PC-3 (cell line): Measurements from ENCODE around the gene SYNE4. TPM values are rescaled to one million over a fixed set of nuclear protein-coding genes. Genes with fewer than 3 reads are reported as not detected.
A peak's percentile ranks its signal among the peaks of the same experiment; 100 is the strongest.

Source experiments
- ATAC-seq: fragments of 200-7000 bp; cut with Tn5 transposase; 2 replicates; pipeline ENCODE4 v1.9.1; 2020; ENCODE audit warnings: mild to moderate bottlenecking, moderate library complexity
- BruUV-seq: library from RNA; stranded (reverse); fragments of 400-500 nt; replicated peaks from 2 replicates; lab custom pipeline; 2021; lab: Mats Ljungman, UMichigan
- CTCF ChIA-PET: fragments of 300-600 bp; sonication (Branson Sonifier 250); formaldehyde crosslinking; loops from one replicate; lab custom pipeline; 2022; ENCODE audit warnings: antibody characterized with exemption; lab: Charles Lee
- POLR2A ChIA-PET: fragments of 300-600 bp; sonication (Branson Sonifier 250); formaldehyde crosslinking; loops from one replicate; lab custom pipeline; 2022; ENCODE audit warnings: antibody characterized with exemption; ENCODE audit not compliant: unreplicated experiment; lab: Charles Lee
- DNase-seq: peaks from one replicate; pipeline ENCODE4 v3.0.0-alpha.2; 2015
- H2AFZ ChIP-seq: fragments of 300-600 bp; sonication (generic); 2 replicates; pipeline ENCODE4 v1.6.0; 2016; ENCODE audit warnings: antibody characterized with exemption, low read length
- H3F3A ChIP-seq: fragments of 300-600 bp; sonication (generic); one replicate; pipeline ENCODE4 v1.6.0; 2017; ENCODE audit warnings: antibody characterized with exemption, low read length, control low read depth, mild to moderate bottlenecking; ENCODE audit not compliant: unreplicated experiment
- H3K27ac ChIP-seq: fragments of 300-600 bp; sonication (generic); 2 replicates; pipeline ENCODE4 v1.5.1; 2016; ENCODE audit warnings: mild to moderate bottlenecking, low read length
- H3K27me3 ChIP-seq: fragments of 300-600 bp; sonication (generic); 2 replicates; pipeline ENCODE4 v1.6.1; 2016; ENCODE audit warnings: low read length, mixed read lengths
- H3K36me3 ChIP-seq: fragments of 300-600 bp; sonication (generic); 2 replicates; pipeline ENCODE4 v1.6.1; 2016; ENCODE audit warnings: low read depth, mixed run types, low read length, mixed read lengths
- H3K4me1 ChIP-seq: fragments of 300-600 bp; sonication (generic); 2 replicates; pipeline ENCODE4 v1.5.1; 2016; ENCODE audit warnings: low read length; ENCODE audit not compliant: insufficient read depth
- H3K4me2 ChIP-seq: fragments of 300-600 bp; sonication (generic); 2 replicates; pipeline ENCODE4 v1.6.0; 2016; ENCODE audit warnings: low read length
- H3K4me3 ChIP-seq: fragments of 300-600 bp; sonication (generic); 2 replicates; pipeline ENCODE4 v1.5.1; 2016; ENCODE audit warnings: mild to moderate bottlenecking, low read length, mixed read lengths
- H3K79me2 ChIP-seq: fragments of 300-600 bp; sonication (generic); 2 replicates; pipeline ENCODE4 v1.6.1; 2017; ENCODE audit warnings: low read length, mixed read lengths
- H3K9ac ChIP-seq: fragments of 300-600 bp; sonication (generic); 2 replicates; pipeline ENCODE4 v1.6.0; 2016; ENCODE audit warnings: mild to moderate bottlenecking, low read length
- H3K9me2 ChIP-seq: fragments of 300-600 bp; sonication (generic); replicated peaks from 2 replicates; pipeline ENCODE4 v1.6.1; 2016; ENCODE audit warnings: mixed run types, low read length, mixed read lengths
- H3K9me3 ChIP-seq: fragments of 300-600 bp; sonication (generic); 2 replicates; pipeline ENCODE4 v1.6.1; 2016; ENCODE audit warnings: low read length, mixed read lengths
- H4K20me1 ChIP-seq: fragments of 300-600 bp; sonication (generic); 2 replicates; pipeline ENCODE4 v1.6.1; 2016; ENCODE audit warnings: low read length, mixed read lengths
- CTCF ChIP-seq: fragments of 300-600 bp; sonication (generic); conservative IDR thresholded peaks from 2 replicates; pipeline ENCODE4 v1.5.1; 2017; ENCODE audit warnings: antibody characterized with exemption, low read depth, mild to moderate bottlenecking, low read length
- EZH2 ChIP-seq: fragments of 300-600 bp; sonication (generic); IDR thresholded peaks from one replicate; pipeline ENCODE4 v1.6.1; 2017; ENCODE audit warnings: antibody characterized with exemption, mild to moderate bottlenecking, low read length; ENCODE audit not compliant: unreplicated experiment
- EZH2phosphoT487 ChIP-seq: fragments of 300-600 bp; sonication (generic); IDR thresholded peaks from 2 replicates; pipeline ENCODE4 v1.6.1; 2018; ENCODE audit warnings: mild to moderate bottlenecking, antibody characterized with exemption, low read length, borderline replicate concordance
- intact Hi-C: fragments of 100-400 bp; cut with micrococcal nuclease; formaldehyde crosslinking; loops from 2 replicates; pipeline ENCODE4 v1.9.0; 2023
- total RNA-seq: library from RNA; depleted of rRNA; stranded (reverse); fragments of >200 nt; gene quantifications from 2 replicates; pipeline ENCODE4 v1.2.3, GENCODE V29; 2014

The SYNE4 gene
- total RNA-seq, 1 experiment from 2014 or later: 0.77 TPM

- Histone ChIP-seq H3K4me2 (no peak overlapping the region), H3K9me2 (no peaks in the 10 kb centered on the region), H3K4me3 (no peak overlapping the region), H3K27me3 (no peaks in the 10 kb centered on the region), H2AFZ (no peak overlapping the region), H4K20me1 (no peaks in the 10 kb centered on the region), H3K36me3 (no peaks in the 10 kb centered on the region), H3K27ac (no peak overlapping the region), H3K9ac (no peak overlapping the region), H3F3A (no peaks in the 10 kb centered on the region), H3K4me1 (no peaks in the 10 kb centered on the region), H3K79me2 (no peaks in the 10 kb centered on the region), H3K9me3 (no peaks in the 10 kb centered on the region)
- TF ChIP-seq CTCF: 0 out of 2 replicates have a peak, but pooled peaks have one; percentile 14
- TF ChIP-seq EZH2phosphoT487: no peak
- TF ChIP-seq EZH2: no peak
- ChIA-PET POLR2A (no interaction called here), CTCF (no interaction called here)
- DNase-seq: no peak
- no peak for ATAC-seq
- BruUV-seq: no TSS peak
- intact Hi-C loops: no loop called here
Observed at GRCh38 chr19:36030264-36031148, 21.9 kb upstream of the SYNE4 start.

- Histone ChIP-seq H3K27ac (no peak overlapping the region), H3K9me3 (no peaks in the 10 kb centered on the region), H3K4me3 (no peak overlapping the region), H3F3A (no peaks in the 10 kb centered on the region), H3K79me2 (no peaks in the 10 kb centered on the region), H3K9me2 (no peaks in the 10 kb centered on the region), H3K36me3 (no peaks in the 10 kb centered on the region), H3K4me1 (no peaks in the 10 kb centered on the region), H2AFZ (no peak overlapping the region), H3K27me3 (no peaks in the 10 kb centered on the region), H3K9ac (no peak overlapping the region), H3K4me2 (no peak overlapping the region), H4K20me1 (no peaks in the 10 kb centered on the region)
- intact Hi-C loops: no loop called here
- BruUV-seq: no TSS peak
- DNase-seq (no peak), ATAC-seq (no peak)
- POLR2A ChIA-PET: no interaction called here
- no peak for TF ChIP-seq EZH2
- TF ChIP-seq EZH2phosphoT487: no peak
- CTCF ChIA-PET: no interaction called here
Observed at GRCh38 chr19:36028313-36029041, 19.9 kb upstream of the SYNE4 start.

GRCh38 chr19:36027696-36028095 is 19.1 kb upstream of the SYNE4 start:
- BruUV-seq: no TSS peak
- no peak overlapping the region for H2AFZ ChIP-seq
- H3F3A ChIP-seq: no peaks in the 10 kb centered on the region
- no peak overlapping the region for H3K9ac ChIP-seq
- TF ChIP-seq EZH2phosphoT487 (no peak), EZH2 (no peak), CTCF (no peak)
- no peaks in the 10 kb centered on the region for H3K27me3 ChIP-seq
- ChIA-PET CTCF (no interaction called here), POLR2A (no interaction called here)
- ATAC-seq (no peak), DNase-seq (no peak)
- H3K36me3 ChIP-seq: no peaks in the 10 kb centered on the region
- intact Hi-C loops: no loop called here
- H3K9me3 ChIP-seq: no peaks in the 10 kb centered on the region
- no peak overlapping the region for H3K27ac ChIP-seq
- H3K9me2 ChIP-seq: no peaks in the 10 kb centered on the region
- H3K79me2 ChIP-seq: no peaks in the 10 kb centered on the region
- H3K4me3 ChIP-seq: no peak overlapping the region
- H3K4me1 ChIP-seq: no peaks in the 10 kb centered on the region
- no peaks in the 10 kb centered on the region for H4K20me1 ChIP-seq
- no peak overlapping the region for H3K4me2 ChIP-seq
